Measurements from ENCODE around the gene INSIG2.

INSIG2 gene

GRCh38 chr2:118088051-118089024, at the start of gene INSIG2:
TSS of gene INSIG2 (plus strand) at chr2:118088471. CDS start at chr2:118096557, 8,086 bp downstream.
- DNase-seq, result peak; percentile 86

- no peak for DNase-seq
These were observed 47.4 kb upstream of the INSIG2 start for GRCh38 chr2:118040891-118041290.

- DNase-seq, result no peak
These were observed 44.1 kb upstream of the INSIG2 start for GRCh38 chr2:118044103-118044716.

GRCh38 chr2:118044854-118045253, 43.4 kb upstream of the INSIG2 start:
- no peak for DNase-seq

- DNase-seq, result no peak
These were observed 43.0 kb upstream of the INSIG2 start for GRCh38 chr2:118045286-118045685.

GRCh38 chr2:118046634-118047210, 41.5 kb upstream of the INSIG2 start:
- DNase-seq, result no peak

- DNase-seq, result no peak
These were observed 40.9 kb upstream of the INSIG2 start for GRCh38 chr2:118047380-118047826.

GRCh38 chr2:118048401-118048800, 39.9 kb upstream of the INSIG2 start:
- no peak for DNase-seq

GRCh38 chr2:118049140-118049815, 39.0 kb upstream of the INSIG2 start:
- DNase-seq, result no peak

- DNase-seq, result no peak
These were observed 38.5 kb upstream of the INSIG2 start for GRCh38 chr2:118049816-118050140.

GRCh38 chr2:118050386-118050785, 37.9 kb upstream of the INSIG2 start:
- no peak for DNase-seq

- no peak for DNase-seq
These were observed 37.3 kb upstream of the INSIG2 start for GRCh38 chr2:118050974-118051373.

GRCh38 chr2:118051826-118052358, 36.4 kb upstream of the INSIG2 start:
- DNase-seq, result no peak

GRCh38 chr2:118052474-118052873, 35.8 kb upstream of the INSIG2 start:
- no peak for DNase-seq

GRCh38 chr2:118053681-118054080, 34.6 kb upstream of the INSIG2 start:
- DNase-seq, result no peak

GRCh38 chr2:118054213-118055008, 33.9 kb upstream of the INSIG2 start:
- DNase-seq, result no peak

GRCh38 chr2:118055512-118056164, 32.6 kb upstream of the INSIG2 start:
- no peak for DNase-seq

- no peak for DNase-seq
These were observed 32.1 kb upstream of the INSIG2 start for GRCh38 chr2:118056165-118056534.

GRCh38 chr2:118056801-118057200, 31.5 kb upstream of the INSIG2 start:
- DNase-seq, result no peak

- no peak for DNase-seq
These were observed 29.3 kb upstream of the INSIG2 start for GRCh38 chr2:118058951-118059350.

- no peak for DNase-seq
These were observed 28.3 kb upstream of the INSIG2 start for GRCh38 chr2:118059919-118060478.
